ENCODE measurements around the gene HLF.

- TF ChIP-seq CTCF (IDR thresholded peaks at IDR 0.05) (no peak), POLR2AphosphoS5 (IDR thresholded peaks at IDR 0.05) (no peak)
Measured at GRCh38 chr17:55289106-55289446, 24.3 kb downstream of the HLF start.
